Measurements from ENCODE around the gene FOXP1. TPM values are rescaled to one million over a fixed set of nuclear protein-coding genes. Genes with fewer than 3 reads are reported as not detected.

Gene FOXP1
- total and polyA plus RNA-seq, 2 of the 13 experiments (the other 11 are each of a cell fraction or from before 2014, with no cell fraction given): 40.4 to 59.0 TPM

DNA sequence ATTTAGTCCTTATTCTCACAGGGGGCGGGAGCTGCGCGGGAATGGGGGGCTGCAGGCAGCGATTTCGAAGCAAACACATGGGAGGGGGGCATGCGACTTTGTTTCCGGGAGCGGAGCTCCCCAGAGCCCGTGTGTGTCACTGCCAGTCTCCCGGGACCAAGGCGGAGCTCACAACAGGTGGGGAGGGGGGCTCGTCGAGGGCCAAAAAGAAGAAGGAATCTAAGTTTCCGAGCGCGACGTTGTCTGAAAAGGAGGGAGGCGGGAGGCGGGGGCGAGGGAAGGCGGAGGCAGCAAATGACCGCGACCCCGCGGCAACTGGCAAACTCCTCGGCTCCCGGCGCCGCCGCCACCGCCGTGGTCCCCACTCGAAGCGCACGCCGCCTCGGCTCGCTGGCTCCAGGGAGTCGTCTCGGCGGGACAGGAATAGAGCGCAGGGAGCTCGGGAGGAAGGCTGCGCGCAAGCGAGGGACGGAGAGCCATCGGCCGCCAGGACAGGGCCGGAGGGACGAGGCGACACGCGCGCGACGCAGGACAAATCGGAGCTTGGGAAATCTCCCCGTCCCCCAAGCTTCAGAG lies 1.4 kb downstream of the FOXP1 start (continued):
- TF ChIP-seq, protein P1, sequence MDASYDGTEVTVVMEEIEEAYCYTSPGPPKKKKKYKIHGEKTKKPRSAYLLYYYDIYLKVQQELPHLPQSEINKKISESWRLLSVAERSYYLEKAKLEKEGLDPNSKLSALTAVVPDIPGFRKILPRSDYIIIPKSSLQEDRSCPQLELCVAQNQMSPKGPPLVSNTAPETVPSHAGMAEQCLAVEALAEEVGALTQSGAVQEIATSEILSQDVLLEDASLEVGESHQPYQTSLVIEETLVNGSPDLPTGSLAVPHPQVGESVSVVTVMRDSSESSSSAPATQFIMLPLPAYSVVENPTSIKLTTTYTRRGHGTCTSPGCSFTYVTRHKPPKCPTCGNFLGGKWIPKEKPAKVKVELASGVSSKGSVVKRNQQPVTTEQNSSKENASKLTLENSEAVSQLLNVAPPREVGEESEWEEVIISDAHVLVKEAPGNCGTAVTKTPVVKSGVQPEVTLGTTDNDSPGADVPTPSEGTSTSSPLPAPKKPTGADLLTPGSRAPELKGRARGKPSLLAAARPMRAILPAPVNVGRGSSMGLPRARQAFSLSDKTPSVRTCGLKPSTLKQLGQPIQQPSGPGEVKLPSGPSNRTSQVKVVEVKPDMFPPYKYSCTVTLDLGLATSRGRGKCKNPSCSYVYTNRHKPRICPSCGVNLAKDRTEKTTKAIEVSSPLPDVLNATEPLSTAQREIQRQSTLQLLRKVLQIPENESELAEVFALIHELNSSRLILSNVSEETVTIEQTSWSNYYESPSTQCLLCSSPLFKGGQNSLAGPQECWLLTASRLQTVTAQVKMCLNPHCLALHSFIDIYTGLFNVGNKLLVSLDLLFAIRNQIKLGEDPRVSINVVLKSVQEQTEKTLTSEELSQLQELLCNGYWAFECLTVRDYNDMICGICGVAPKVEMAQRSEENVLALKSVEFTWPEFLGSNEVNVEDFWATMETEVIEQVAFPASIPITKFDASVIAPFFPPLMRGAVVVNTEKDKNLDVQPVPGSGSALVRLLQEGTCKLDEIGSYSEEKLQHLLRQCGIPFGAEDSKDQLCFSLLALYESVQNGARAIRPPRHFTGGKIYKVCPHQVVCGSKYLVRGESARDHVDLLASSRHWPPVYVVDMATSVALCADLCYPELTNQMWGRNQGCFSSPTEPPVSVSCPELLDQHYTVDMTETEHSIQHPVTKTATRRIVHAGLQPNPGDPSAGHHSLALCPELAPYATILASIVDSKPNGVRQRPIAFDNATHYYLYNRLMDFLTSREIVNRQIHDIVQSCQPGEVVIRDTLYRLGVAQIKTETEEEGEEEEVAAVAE (CRISPR knock-in tag; IDR thresholded peaks at IDR 0.05; ENCODE audit: borderline replicate concordance): no peak
- 0 out of 2 replicates have a peak, but pooled peaks have one; percentile 5 for TF ChIP-seq MAZ (IDR thresholded peaks at IDR 0.05; ENCODE audit: borderline replicate concordance, low read depth, low read length)
- peak; percentile 19; the same call in 1 of the 2 replicates for TF ChIP-seq MAZ (CRISPR knock-in tag; IDR thresholded peaks at IDR 0.05; ENCODE audit: low read depth)
- TF ChIP-seq RCOR2 (CRISPR knock-in tag; IDR thresholded peaks at IDR 0.05): no peak
- TF ChIP-seq ATRX (CRISPR knock-in tag; IDR thresholded peaks at IDR 0.05; ENCODE audit: borderline replicate concordance): no peak
- peak; percentile 44; the same call in 1 of the 2 replicates for TF ChIP-seq ZNF468 (CRISPR knock-in tag; IDR thresholded peaks at IDR 0.05)
- no peak for TF ChIP-seq ZNF263 (CRISPR knock-in tag; IDR thresholded peaks at IDR 0.05)
- 0 out of 2 replicates have a peak, but pooled peaks have one; percentile 39 for TF ChIP-seq ZNF430 (CRISPR knock-in tag; IDR thresholded peaks at IDR 0.05)
- TF ChIP-seq NR2F6 (IDR thresholded peaks at IDR 0.05): no peak
- TF ChIP-seq NR2F6 (CRISPR knock-in tag; IDR thresholded peaks at IDR 0.05): no peak
- no peak for TF ChIP-seq ZNF264 (CRISPR knock-in tag; IDR thresholded peaks at IDR 0.05)
- no peak for TF ChIP-seq TEAD3 (CRISPR knock-in tag; optimal IDR thresholded peaks at IDR 0.05; ENCODE audit: borderline replicate concordance)
- TF ChIP-seq REPIN1 (CRISPR knock-in tag; IDR thresholded peaks at IDR 0.05; ENCODE audit: borderline replicate concordance, low read depth): no peak
- TF ChIP-seq, protein P2, sequence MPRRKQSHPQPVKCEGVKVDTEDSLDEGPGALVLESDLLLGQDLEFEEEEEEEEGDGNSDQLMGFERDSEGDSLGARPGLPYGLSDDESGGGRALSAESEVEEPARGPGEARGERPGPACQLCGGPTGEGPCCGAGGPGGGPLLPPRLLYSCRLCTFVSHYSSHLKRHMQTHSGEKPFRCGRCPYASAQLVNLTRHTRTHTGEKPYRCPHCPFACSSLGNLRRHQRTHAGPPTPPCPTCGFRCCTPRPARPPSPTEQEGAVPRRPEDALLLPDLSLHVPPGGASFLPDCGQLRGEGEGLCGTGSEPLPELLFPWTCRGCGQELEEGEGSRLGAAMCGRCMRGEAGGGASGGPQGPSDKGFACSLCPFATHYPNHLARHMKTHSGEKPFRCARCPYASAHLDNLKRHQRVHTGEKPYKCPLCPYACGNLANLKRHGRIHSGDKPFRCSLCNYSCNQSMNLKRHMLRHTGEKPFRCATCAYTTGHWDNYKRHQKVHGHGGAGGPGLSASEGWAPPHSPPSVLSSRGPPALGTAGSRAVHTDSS (CRISPR knock-in tag; conservative IDR thresholded peaks at IDR 0.05): no peak
- TF ChIP-seq ATF1 (CRISPR knock-in tag; IDR thresholded peaks at IDR 0.05): no peak
- TF ChIP-seq, protein P3, sequence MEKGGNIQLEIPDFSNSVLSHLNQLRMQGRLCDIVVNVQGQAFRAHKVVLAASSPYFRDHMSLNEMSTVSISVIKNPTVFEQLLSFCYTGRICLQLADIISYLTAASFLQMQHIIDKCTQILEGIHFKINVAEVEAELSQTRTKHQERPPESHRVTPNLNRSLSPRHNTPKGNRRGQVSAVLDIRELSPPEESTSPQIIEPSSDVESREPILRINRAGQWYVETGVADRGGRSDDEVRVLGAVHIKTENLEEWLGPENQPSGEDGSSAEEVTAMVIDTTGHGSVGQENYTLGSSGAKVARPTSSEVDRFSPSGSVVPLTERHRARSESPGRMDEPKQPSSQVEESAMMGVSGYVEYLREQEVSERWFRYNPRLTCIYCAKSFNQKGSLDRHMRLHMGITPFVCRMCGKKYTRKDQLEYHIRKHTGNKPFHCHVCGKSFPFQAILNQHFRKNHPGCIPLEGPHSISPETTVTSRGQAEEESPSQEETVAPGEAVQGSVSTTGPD (CRISPR knock-in tag; IDR thresholded peaks at IDR 0.05): no peak
- no peak for TF ChIP-seq JARID2 (CRISPR knock-in tag; IDR thresholded peaks at IDR 0.05; ENCODE audit: insufficient replicate concordance)
- no peak for TF ChIP-seq RFXANK (CRISPR knock-in tag; IDR thresholded peaks at IDR 0.05)
- TF ChIP-seq KDM1A (CRISPR knock-in tag; IDR thresholded peaks at IDR 0.05): no peak
- TF ChIP-seq, protein P4, sequence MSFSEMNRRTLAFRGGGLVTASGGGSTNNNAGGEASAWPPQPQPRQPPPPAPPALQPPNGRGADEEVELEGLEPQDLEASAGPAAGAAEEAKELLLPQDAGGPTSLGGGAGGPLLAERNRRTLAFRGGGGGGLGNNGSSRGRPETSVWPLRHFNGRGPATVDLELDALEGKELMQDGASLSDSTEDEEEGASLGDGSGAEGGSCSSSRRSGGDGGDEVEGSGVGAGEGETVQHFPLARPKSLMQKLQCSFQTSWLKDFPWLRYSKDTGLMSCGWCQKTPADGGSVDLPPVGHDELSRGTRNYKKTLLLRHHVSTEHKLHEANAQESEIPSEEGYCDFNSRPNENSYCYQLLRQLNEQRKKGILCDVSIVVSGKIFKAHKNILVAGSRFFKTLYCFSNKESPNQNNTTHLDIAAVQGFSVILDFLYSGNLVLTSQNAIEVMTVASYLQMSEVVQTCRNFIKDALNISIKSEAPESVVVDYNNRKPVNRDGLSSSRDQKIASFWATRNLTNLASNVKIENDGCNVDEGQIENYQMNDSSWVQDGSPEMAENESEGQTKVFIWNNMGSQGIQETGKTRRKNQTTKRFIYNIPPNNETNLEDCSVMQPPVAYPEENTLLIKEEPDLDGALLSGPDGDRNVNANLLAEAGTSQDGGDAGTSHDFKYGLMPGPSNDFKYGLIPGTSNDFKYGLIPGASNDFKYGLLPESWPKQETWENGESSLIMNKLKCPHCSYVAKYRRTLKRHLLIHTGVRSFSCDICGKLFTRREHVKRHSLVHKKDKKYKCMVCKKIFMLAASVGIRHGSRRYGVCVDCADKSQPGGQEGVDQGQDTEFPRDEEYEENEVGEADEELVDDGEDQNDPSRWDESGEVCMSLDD (CRISPR knock-in tag; IDR thresholded peaks at IDR 0.05; ENCODE audit: borderline replicate concordance): no peak
